GM19023 (cell line): ENCODE results near the gene ITM2B.
"Not testable (repeated sequence)": the region's sequence is repeated elsewhere in the genome, so short reads cannot be mapped to it uniquely, and the experiment has no call there.

Experiments
- ATAC-seq: cut with Tn5 transposase; IDR thresholded peaks from one replicate; pipeline ENCODE4 v1.9.1; 2021; ENCODE audit warnings: mild to moderate bottlenecking, moderate library complexity; ENCODE audit not compliant: unreplicated experiment

Gene ITM2B

GRCh38 chr13:48222358-48223301 is 10.4 kb upstream of the ITM2B start:
- ATAC-seq: no peak

GRCh38 chr13:48224701-48225100 is 8.3 kb upstream of the ITM2B start:
- ATAC-seq: no peak

- ATAC-seq: no peak
These were observed 2.5 kb upstream of the ITM2B start for GRCh38 chr13:48230541-48230940.

- ATAC-seq: no peak
These were observed 1.9 kb upstream of the ITM2B start for GRCh38 chr13:48231080-48231479.

GRCh38 chr13:48231933-48232332 is 1.1 kb upstream of the ITM2B start:
- no peak for ATAC-seq

GRCh38 chr13:48232420-48233045 is 473 bp upstream of the ITM2B start:
- ATAC-seq: peak; percentile 15

GRCh38 chr13:48233889-48234488 is 983 bp downstream of the ITM2B start:
- no peak for ATAC-seq

- no peak for ATAC-seq
These were observed 1.7 kb downstream of the ITM2B start for GRCh38 chr13:48234566-48235340.

GRCh38 chr13:48235341-48236135 is 2.5 kb downstream of the ITM2B start:
- ATAC-seq: no peak

- ATAC-seq: no peak
These were observed 3.7 kb downstream of the ITM2B start for GRCh38 chr13:48236528-48237353.

GRCh38 chr13:48239369-48239768 is 6.4 kb downstream of the ITM2B start:
- ATAC-seq: not testable (repeated sequence)

GRCh38 chr13:48241651-48242050 is 8.6 kb downstream of the ITM2B start:
- ATAC-seq: no peak

- ATAC-seq: no peak
These were observed 9.7 kb downstream of the ITM2B start for GRCh38 chr13:48242677-48243076.

GRCh38 chr13:48244159-48244558 is 11.2 kb downstream of the ITM2B start:
- no peak for ATAC-seq

- no peak for ATAC-seq
These were observed 13.1 kb downstream of the ITM2B start for GRCh38 chr13:48246102-48246501.

GRCh38 chr13:48249018-48249417 is 16.0 kb downstream of the ITM2B start:
- no peak for ATAC-seq

GRCh38 chr13:48251611-48252081 is 18.6 kb downstream of the ITM2B start:
- no peak for ATAC-seq

- ATAC-seq: no peak
These were observed 19.2 kb downstream of the ITM2B start for GRCh38 chr13:48252176-48252575.

GRCh38 chr13:48253849-48254248 is 20.8 kb downstream of the ITM2B start:
- no peak for ATAC-seq
